Choroid plexus epithelial cell (primary cell): ENCODE results near the gene UPB1.

Experiments
- DNase-seq: peaks from one replicate; pipeline ENCODE4 v3.0.0-alpha.2; 2010; ENCODE audit warnings: low read depth
- H3K4me3 ChIP-seq: 2 replicates; pipeline ENCODE4 v1.5.1; 2011; ENCODE audit warnings: low read depth, mild to moderate bottlenecking, control low read depth, low read length, moderate library complexity
- TF ChIP-seq, protein P1 (sequence below): conservative IDR thresholded peaks from 2 replicates; pipeline ENCODE4 v1.5.1; 2011; ENCODE audit warnings: low read depth, mild to moderate bottlenecking, control low read depth, inconsistent platforms, low read length, moderate library complexity

The UPB1 gene

DNA sequence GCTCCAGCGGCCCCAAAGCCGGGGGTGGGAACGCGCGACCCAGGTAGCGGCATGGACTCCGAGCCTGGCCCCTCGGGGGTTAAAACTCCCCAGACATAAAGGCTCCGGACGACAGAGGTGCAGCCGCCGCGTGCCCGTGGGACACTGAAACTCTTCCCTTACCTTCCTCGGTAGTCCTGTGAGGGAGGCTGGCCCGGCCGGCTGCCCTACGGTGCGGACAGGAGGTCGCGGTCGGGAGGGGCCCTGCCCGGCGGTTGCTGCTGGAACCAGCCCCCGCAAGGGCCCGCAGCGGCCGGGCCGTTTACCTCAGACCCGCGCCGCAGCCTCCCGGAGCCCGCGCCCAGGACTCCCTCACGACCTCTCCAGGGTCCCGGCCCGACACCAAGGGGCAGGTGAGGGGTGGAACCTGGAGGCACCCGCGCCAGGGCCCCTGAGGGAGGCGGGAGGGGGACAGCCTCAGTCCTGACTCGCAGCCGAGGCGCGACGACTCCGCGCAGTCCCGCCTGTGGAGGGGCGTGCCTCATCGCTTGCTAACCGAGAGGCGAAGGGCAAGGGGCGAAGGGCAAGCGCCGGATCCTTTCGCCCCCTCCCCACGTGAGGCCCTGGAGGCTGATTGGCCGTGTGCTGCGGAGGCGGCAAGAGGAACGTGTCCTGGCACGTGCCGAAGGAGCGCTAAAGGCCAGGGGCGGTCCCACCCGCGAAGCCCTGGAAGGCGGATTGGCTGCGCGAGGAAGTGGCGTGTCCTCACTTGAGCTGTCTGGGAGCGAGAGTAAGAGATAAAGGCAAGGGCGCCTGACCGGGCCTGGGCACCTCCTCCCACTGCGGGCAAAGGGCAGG is at the start of gene UPB1:
TSS of gene UPB1 (plus strand) at position 805 of the 837 bp plus-strand sequence. CDS start 72 bp downstream, outside the sequence.
- TF ChIP-seq, protein P1, sequence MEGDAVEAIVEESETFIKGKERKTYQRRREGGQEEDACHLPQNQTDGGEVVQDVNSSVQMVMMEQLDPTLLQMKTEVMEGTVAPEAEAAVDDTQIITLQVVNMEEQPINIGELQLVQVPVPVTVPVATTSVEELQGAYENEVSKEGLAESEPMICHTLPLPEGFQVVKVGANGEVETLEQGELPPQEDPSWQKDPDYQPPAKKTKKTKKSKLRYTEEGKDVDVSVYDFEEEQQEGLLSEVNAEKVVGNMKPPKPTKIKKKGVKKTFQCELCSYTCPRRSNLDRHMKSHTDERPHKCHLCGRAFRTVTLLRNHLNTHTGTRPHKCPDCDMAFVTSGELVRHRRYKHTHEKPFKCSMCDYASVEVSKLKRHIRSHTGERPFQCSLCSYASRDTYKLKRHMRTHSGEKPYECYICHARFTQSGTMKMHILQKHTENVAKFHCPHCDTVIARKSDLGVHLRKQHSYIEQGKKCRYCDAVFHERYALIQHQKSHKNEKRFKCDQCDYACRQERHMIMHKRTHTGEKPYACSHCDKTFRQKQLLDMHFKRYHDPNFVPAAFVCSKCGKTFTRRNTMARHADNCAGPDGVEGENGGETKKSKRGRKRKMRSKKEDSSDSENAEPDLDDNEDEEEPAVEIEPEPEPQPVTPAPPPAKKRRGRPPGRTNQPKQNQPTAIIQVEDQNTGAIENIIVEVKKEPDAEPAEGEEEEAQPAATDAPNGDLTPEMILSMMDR, result no peak
- H3K4me3 ChIP-seq, result peak within 1 kb of the TSS; percentile 39
- no peak for DNase-seq

DNA sequence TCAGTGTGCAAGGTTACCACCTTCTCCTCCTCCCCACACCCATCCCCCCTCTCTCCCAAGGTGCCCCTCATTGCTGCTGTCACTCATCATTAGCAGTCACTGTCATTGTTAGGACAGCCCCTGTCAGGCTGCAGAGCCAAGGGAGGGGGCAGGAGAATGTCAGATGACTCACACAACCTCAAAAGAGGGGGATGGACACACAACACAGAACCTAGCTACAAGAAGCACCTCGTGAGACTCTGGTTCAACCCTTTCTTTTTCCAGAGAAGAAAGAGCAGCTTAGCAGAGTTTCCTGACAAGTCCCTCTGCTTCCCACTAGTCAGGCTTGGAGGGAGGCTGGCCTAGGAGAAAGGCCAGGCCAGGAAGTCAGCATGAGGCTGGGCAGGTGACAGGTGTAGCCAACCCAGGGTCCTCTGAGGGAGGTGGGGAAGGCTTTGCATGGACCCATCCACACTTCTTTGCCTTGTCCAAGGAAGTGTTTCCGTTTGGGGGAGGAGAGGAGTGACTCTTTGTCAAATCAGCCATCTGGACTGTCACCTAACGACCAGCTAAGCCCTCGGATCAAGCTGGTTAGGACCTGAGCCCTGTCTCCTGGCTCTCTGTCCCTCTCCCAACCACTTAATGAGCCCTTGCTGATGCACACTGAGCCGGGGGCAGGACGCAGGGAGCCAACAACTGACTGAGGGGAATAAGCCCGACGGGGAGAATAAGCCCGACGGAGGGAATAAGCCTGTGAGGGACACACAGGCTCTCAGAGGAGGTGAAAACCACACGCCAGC is 49.5 kb upstream of the UPB1 start:
- no peak overlapping the region for H3K4me3 ChIP-seq
- TF ChIP-seq, protein P1, result no peak
- DNase-seq, result no peak

DNA sequence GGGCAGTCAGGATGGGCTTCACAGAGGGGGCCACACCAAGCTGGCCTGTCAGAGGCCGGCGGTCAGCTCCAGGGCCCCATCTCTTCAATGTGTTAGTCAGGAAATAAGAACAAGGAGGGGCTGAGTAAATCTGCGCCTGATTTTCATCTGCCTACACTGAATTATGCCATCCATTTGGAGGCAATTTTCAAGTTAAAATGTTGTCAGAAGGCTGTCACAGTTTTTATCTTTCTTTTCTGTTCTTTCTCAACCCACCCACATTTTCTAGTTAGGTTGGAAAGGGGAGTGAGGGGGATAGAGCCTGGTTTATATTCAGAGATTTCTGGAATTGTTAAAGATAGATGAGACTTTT is 48.9 kb upstream of the UPB1 start:
- no peak overlapping the region for H3K4me3 ChIP-seq
- no peak for DNase-seq
- TF ChIP-seq, protein P1, result no peak

DNA sequence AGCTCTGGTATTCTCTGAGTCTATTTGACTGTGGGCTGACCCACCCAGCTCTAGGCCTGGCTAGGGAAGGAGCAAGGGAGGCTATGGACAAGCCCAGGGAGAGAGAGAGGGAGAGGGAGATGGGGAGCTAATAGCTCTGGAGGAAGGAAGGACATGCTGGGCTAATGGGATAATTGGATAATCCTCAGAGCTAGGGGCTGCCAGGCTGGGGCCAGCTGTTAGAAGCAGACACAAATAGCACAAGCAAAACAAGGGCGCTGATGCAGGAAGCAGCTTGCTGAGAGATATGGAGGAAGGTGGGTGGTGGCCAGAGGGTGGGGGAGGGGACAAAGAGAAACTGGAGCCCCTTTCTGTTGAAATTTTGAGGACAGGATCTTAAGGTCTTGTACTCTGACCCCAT is 44.5 kb upstream of the UPB1 start:
- TF ChIP-seq, protein P1, result no peak
- DNase-seq, result no peak
- no peak overlapping the region for H3K4me3 ChIP-seq

DNA sequence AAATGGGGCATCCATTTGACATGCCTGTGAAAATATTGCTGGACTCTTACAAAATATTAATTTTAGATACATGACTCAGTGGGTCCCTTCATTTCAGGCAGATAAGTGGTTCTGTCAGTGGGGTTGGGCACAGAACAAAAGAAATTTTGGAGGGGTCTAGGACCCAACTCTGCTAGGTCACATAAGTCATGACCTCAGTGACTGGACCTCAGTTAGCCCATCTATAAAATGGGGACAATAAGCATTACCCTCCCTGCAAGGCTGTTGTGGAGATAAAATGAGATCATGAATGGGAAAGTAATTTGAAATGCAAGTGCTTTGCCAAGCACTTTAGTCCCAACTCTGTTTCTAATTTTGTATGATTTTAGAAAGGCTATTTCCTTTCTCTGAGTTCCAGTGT is 44.0 kb upstream of the UPB1 start:
- TF ChIP-seq, protein P1, result no peak
- DNase-seq, result no peak
- H3K4me3 ChIP-seq, result no peak overlapping the region

DNA sequence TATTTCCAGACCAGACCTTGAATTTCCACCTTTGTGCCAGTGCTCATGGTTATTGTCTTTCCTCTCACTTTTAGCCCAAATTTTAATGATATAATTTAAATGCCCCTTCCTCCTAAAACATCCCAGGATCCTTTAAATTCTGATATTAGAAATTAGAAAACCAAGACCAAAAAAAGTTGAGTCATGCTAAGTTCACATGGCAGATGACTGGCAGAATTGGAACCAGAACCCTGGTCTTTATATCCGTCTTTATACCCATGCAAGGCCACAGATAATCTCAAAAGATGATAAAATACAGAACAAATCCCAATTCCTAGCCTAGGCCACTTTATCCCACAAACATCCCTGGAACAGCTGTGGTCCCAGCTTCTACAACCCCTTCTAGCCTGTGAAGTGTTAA is 41.3 kb upstream of the UPB1 start:
- DNase-seq, result no peak
- H3K4me3 ChIP-seq, result no peak overlapping the region
- TF ChIP-seq, protein P1, result no peak
